Endometrial microvascular endothelial cells (primary cell): Measurements from ENCODE around the gene ORM2. TPM values are rescaled to one million over a fixed set of nuclear protein-coding genes. Genes with fewer than 3 reads are reported as not detected.
"Not testable (repeated sequence)": the region's sequence is repeated elsewhere in the genome, so short reads cannot be mapped to it uniquely, and the experiment has no call there.

Experiments
- in situ Hi-C: cut with HindIII; loops from 2 replicates; pipeline ENCODE4 v1.10.0; 2017; ENCODE audit warnings: low sequenced_read_pairs, low pct_unique_long_range_greater_than_20kb; ENCODE audit errors: inconsistent ontology term
- total RNA-seq: library from RNA; depleted of rRNA; stranded (reverse); fragments of >200 nt; gene quantifications from one replicate; pipeline ENCODE4 v1.2.3, GENCODE V29; 2015; ENCODE audit errors: inconsistent ontology term

Gene ORM2
- total RNA-seq, 1 donor from 2014 or later: not detected

- in situ Hi-C loops: no loop called here
These were observed 17.8 kb upstream of the ORM2 start for GRCh38 chr9:114311571-114312512.

- in situ Hi-C loops: no loop called here
These were observed 17.2 kb upstream of the ORM2 start for GRCh38 chr9:114312513-114312875.

GRCh38 chr9:114313186-114313585, 16.5 kb upstream of the ORM2 start:
- in situ Hi-C loops: no loop called here

GRCh38 chr9:114314256-114314867, 15.3 kb upstream of the ORM2 start:
- in situ Hi-C loops: no loop called here

GRCh38 chr9:114314881-114315722, 14.6 kb upstream of the ORM2 start:
- in situ Hi-C loops: no loop called here

- in situ Hi-C loops: no loop called here
These were observed 13.8 kb upstream of the ORM2 start for GRCh38 chr9:114315723-114316363.

- in situ Hi-C loops: no loop called here
These were observed 13.0 kb upstream of the ORM2 start for GRCh38 chr9:114316605-114317230.

GRCh38 chr9:114317665-114318357, 11.9 kb upstream of the ORM2 start:
- in situ Hi-C loops: no loop called here

- in situ Hi-C loops: no loop called here
These were observed 11.3 kb upstream of the ORM2 start for GRCh38 chr9:114318416-114318815.

GRCh38 chr9:114319147-114319546, 10.5 kb upstream of the ORM2 start:
- in situ Hi-C loops: no loop called here

- in situ Hi-C loops: not testable (repeated sequence)
These were observed 9.0 kb upstream of the ORM2 start for GRCh38 chr9:114320710-114321109.

- in situ Hi-C loops: no loop called here
These were observed 7.9 kb upstream of the ORM2 start for GRCh38 chr9:114321759-114322158.

- in situ Hi-C loops: not testable (repeated sequence)
These were observed 7.4 kb upstream of the ORM2 start for GRCh38 chr9:114322160-114322818.

GRCh38 chr9:114322831-114323531, 6.7 kb upstream of the ORM2 start, which contains the start of gene ORM1:
Gene ORM1 (plus strand): TSS chr9:114323098. CDS start chr9:114323134, 36 bp downstream.
- in situ Hi-C loops: not testable (repeated sequence)

- in situ Hi-C loops: not testable (repeated sequence)
These were observed 5.8 kb upstream of the ORM2 start for GRCh38 chr9:114323849-114324248.

- in situ Hi-C loops: no loop called here
These were observed 5.2 kb upstream of the ORM2 start for GRCh38 chr9:114324492-114324891.

GRCh38 chr9:114324965-114325364, 4.7 kb upstream of the ORM2 start:
- in situ Hi-C loops: not testable (repeated sequence)
